ENCODE results near the gene TCF19. TPM values are rescaled to one million over a fixed set of nuclear protein-coding genes. Genes with fewer than 3 reads are reported as not detected.

TCF19 gene
- total RNA-seq, 3 donors from 2014 or later: 2.3 to 8.5 (median 6.1) TPM

DNA sequence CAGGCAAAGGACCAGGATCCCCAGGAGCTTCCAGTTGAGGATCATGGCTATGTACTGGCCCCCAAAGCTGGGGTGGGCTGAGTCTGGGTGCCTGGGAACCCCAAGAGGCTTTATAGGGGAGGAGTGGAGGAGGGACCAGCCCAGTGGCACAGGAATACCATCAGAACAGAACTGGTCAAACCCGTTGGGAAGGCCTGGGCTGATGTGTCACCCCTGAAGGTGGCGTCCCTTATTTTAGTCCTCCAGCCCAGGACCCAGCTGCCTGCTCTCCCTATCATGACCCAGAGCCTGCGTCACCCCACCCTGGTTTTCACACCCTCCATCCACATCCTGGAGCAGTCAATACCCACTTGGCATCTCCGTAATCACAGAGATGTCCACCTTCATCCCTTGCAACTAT lies 19.4 kb upstream of the TCF19 start, which contains the start of gene PSORS1C2:
Gene PSORS1C2 (minus strand): TSS at position 85 of the 400 bp plus-strand sequence. CDS start 40 bp downstream, at position 45.
- intact Hi-C loops (cut with DNase I; ENCODE audit: low total_unique reads): no loop called here
- no peak for DNase-seq (ENCODE audit: low spot score in 2 of 2)
- Histone ChIP-seq H3K27me3 (no peaks in the 10 kb centered on the region), H3K4me1 (no peaks in the 10 kb centered on the region), H3K4me3 (peak within 1 kb of the TSS in 2 of 3 donors; percentile 37 to 56), H3K9me3 (no peaks in the 10 kb centered on the region), H3K36me3 (no peaks in the 10 kb centered on the region), H3K27ac (peak within 1 kb of the TSS in 1 of 2 donors; percentile 54)
- TF ChIP-seq POLR2A (IDR thresholded peaks at IDR 0.05) (no peak), POLR2AphosphoS5 (IDR thresholded peaks at IDR 0.05) (no peak)
- TF ChIP-seq, protein P1, sequence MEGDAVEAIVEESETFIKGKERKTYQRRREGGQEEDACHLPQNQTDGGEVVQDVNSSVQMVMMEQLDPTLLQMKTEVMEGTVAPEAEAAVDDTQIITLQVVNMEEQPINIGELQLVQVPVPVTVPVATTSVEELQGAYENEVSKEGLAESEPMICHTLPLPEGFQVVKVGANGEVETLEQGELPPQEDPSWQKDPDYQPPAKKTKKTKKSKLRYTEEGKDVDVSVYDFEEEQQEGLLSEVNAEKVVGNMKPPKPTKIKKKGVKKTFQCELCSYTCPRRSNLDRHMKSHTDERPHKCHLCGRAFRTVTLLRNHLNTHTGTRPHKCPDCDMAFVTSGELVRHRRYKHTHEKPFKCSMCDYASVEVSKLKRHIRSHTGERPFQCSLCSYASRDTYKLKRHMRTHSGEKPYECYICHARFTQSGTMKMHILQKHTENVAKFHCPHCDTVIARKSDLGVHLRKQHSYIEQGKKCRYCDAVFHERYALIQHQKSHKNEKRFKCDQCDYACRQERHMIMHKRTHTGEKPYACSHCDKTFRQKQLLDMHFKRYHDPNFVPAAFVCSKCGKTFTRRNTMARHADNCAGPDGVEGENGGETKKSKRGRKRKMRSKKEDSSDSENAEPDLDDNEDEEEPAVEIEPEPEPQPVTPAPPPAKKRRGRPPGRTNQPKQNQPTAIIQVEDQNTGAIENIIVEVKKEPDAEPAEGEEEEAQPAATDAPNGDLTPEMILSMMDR (IDR thresholded peaks at IDR 0.05): no peak

DNA sequence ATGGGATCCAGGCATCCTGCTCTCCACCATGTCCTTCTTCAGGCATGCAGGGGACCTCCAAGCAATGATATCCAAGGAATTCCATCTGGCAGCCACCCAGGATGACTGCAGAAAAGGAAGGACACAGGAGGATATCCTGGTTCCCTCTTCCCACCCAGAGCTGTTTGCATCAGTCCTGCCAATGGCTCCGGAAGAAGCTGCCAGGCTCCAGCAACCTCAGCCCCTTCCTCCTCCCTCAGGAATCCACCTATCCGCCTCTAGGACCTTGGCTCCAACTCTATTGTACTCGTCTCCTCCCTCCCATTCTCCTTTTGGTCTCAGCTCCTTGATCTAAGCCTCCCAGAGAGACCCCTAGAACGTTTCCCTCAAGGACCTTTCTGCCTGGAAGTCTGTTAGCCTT lies 18.8 kb upstream of the TCF19 start:
- H3K9me3 ChIP-seq: no peaks in the 10 kb centered on the region
- peak in 1 of 2 donors; percentile 51 for DNase-seq (ENCODE audit: low spot score in 2 of 2)
- H3K36me3 ChIP-seq: no peaks in the 10 kb centered on the region
- H3K27ac ChIP-seq: no peak overlapping the region
- no peaks in the 10 kb centered on the region for H3K4me1 ChIP-seq
- H3K4me3 ChIP-seq: no peak overlapping the region
- no peak for TF ChIP-seq POLR2A (IDR thresholded peaks at IDR 0.05)
- TF ChIP-seq, protein P1 (IDR thresholded peaks at IDR 0.05): no peak
- no peak for TF ChIP-seq POLR2AphosphoS5 (IDR thresholded peaks at IDR 0.05)
- intact Hi-C loops (cut with DNase I; ENCODE audit: low total_unique reads): no loop called here
- no peaks in the 10 kb centered on the region for H3K27me3 ChIP-seq

DNA sequence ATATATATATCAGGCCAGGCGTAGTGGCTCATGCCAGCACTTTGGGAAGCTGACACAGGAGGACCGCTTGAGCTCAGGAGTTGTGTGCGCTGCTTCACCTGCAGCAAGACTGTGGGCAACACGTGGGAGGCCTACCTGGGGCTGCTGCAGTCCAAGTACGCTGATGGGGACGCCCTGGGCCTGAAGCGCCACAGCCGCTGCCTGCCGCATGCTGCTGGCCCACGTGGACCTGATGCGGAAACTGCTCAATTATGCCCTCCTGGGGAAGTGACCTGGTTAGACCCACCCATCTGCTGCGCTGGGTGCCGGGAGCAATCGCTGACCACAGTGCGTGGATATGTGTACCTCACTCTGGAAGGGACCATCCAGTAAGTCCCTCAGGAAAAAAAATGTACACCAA lies 17.7 kb upstream of the TCF19 start:
- DNase-seq (ENCODE audit: low spot score in 2 of 2): no peak

DNA sequence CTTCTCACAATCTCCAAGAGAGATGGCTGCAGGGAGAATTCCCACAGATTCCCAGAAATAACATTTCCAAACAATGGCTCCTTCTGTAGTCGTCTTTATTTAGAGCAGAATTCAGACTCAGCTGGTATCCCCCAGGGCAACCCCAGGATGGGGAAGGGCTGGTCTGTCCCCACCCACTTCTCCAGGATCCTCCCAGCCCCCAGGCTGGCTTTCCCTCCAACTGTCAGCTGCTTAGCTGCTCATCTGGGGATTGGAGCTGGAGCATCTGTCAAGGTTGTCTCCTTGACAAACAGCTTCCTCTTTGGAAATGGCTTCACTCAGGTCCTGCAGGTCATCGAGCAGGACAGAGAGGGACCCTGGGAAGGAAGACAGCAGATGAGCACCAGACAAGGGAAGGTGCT lies 16.0 kb upstream of the TCF19 start:
- H3K9me3 ChIP-seq: no peaks in the 10 kb centered on the region
- H3K27ac ChIP-seq: peak overlapping the region in 1 of 2 donors; percentile 7
- H3K4me1 ChIP-seq: no peaks in the 10 kb centered on the region
- H3K27me3 ChIP-seq: no peaks in the 10 kb centered on the region
- H3K36me3 ChIP-seq: no peaks in the 10 kb centered on the region
- H3K4me3 ChIP-seq: no peak overlapping the region
- TF ChIP-seq POLR2AphosphoS5 (IDR thresholded peaks at IDR 0.05): no peak
- TF ChIP-seq, protein P1 (IDR thresholded peaks at IDR 0.05): no peak
- no peak for TF ChIP-seq POLR2A (IDR thresholded peaks at IDR 0.05)
- DNase-seq (ENCODE audit: low spot score in 2 of 2): no peak
- intact Hi-C loops (cut with DNase I; ENCODE audit: low total_unique reads): no loop called here

More for the DNA sequence above, 17.7 kb upstream of the TCF19 start:
- TF ChIP-seq, protein P1 (IDR thresholded peaks at IDR 0.05): no peak
- no peak for TF ChIP-seq POLR2AphosphoS5 (IDR thresholded peaks at IDR 0.05)
- TF ChIP-seq POLR2A (IDR thresholded peaks at IDR 0.05): no peak
- Histone ChIP-seq H3K27ac (no peak overlapping the region), H3K4me1 (no peaks in the 10 kb centered on the region), H3K27me3 (no peaks in the 10 kb centered on the region), H3K36me3 (no peaks in the 10 kb centered on the region), H3K9me3 (no peaks in the 10 kb centered on the region), H3K4me3 (no peak overlapping the region)
- intact Hi-C loops (cut with DNase I; ENCODE audit: low total_unique reads): no loop called here

DNA sequence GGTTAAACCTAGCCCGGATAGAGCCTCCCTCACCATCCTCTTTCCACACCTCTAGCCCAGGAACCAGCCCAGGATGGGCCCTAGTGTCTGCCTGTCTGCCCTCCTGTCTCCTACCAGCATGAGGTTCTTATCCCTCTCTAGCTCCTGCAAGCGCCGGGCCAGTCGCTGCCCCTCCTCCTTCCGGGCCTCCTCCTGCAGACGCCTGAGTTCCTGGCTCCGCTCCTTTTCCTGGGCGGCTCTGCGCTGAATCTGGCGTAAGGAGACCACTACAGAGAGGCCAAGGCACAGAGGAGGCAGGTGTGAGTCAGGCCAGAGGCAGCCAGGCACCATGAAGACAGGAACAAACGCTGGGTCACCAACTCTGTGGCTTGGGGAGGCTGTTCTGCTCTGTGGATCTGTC lies 15.2 kb upstream of the TCF19 start:
- Histone ChIP-seq H3K9me3 (no peaks in the 10 kb centered on the region), H3K27me3 (no peaks in the 10 kb centered on the region), H3K4me3 (no peak overlapping the region), H3K4me1 (no peaks in the 10 kb centered on the region), H3K27ac (peak overlapping the region; percentile 19 to 55), H3K36me3 (no peaks in the 10 kb centered on the region)
- TF ChIP-seq, protein P1 (IDR thresholded peaks at IDR 0.05): no peak
- TF ChIP-seq POLR2AphosphoS5 (IDR thresholded peaks at IDR 0.05) (no peak), POLR2A (IDR thresholded peaks at IDR 0.05) (no peak)
- no peak for DNase-seq (ENCODE audit: low spot score in 2 of 2)
- intact Hi-C loops (cut with DNase I; ENCODE audit: low total_unique reads): no loop called here
